ENCODE results near the gene CMIP. TPM values are rescaled to one million over a fixed set of nuclear protein-coding genes. Genes with fewer than 3 reads are reported as not detected.

CMIP gene
- total RNA-seq, 1 donor from 2014 or later: 61.0 TPM

- no peak for DNase-seq (ENCODE audit: low read depth)
Measured at GRCh38 chr16:81478876-81479511, 34.4 kb downstream of the CMIP start.

GRCh38 chr16:81480606-81481206 is 36.1 kb downstream of the CMIP start:
- DNase-seq (ENCODE audit: low read depth): no peak

- peak; percentile 33 for DNase-seq (ENCODE audit: low read depth)
Measured at GRCh38 chr16:81481207-81481821, 36.7 kb downstream of the CMIP start.

- DNase-seq (ENCODE audit: low read depth): no peak
Measured at GRCh38 chr16:81482329-81483063, 37.9 kb downstream of the CMIP start.

GRCh38 chr16:81483064-81483969 is 38.7 kb downstream of the CMIP start:
- DNase-seq (ENCODE audit: low read depth): peak; percentile 9

GRCh38 chr16:81483970-81484595 is 39.5 kb downstream of the CMIP start:
- no peak for DNase-seq (ENCODE audit: low read depth)

- DNase-seq (ENCODE audit: low read depth): no peak
Measured at GRCh38 chr16:81484908-81485624, 40.5 kb downstream of the CMIP start.

- DNase-seq (ENCODE audit: low read depth): no peak
Measured at GRCh38 chr16:81485824-81486539, 41.4 kb downstream of the CMIP start.

GRCh38 chr16:81486540-81487061 is 42.0 kb downstream of the CMIP start:
- DNase-seq (ENCODE audit: low read depth): no peak

- DNase-seq (ENCODE audit: low read depth): no peak
Measured at GRCh38 chr16:81487301-81487720, 42.7 kb downstream of the CMIP start.

GRCh38 chr16:81488687-81489411 is 44.2 kb downstream of the CMIP start:
- DNase-seq (ENCODE audit: low read depth): no peak

- no peak for DNase-seq (ENCODE audit: low read depth)
Measured at GRCh38 chr16:81489547-81490267, 45.1 kb downstream of the CMIP start.

- DNase-seq (ENCODE audit: low read depth): no peak
Measured at GRCh38 chr16:81491541-81492188, 47.1 kb downstream of the CMIP start.

GRCh38 chr16:81492311-81492761 is 47.7 kb downstream of the CMIP start:
- no peak for DNase-seq (ENCODE audit: low read depth)

- DNase-seq (ENCODE audit: low read depth): no peak
Measured at GRCh38 chr16:81492965-81493754, 48.6 kb downstream of the CMIP start.

GRCh38 chr16:81493755-81494433 is 49.3 kb downstream of the CMIP start:
- peak; percentile 90 for DNase-seq (ENCODE audit: low read depth)
